HCT116 (cell line): Measurements from ENCODE around the gene ERC2.

Experiments used
- CBX3 ChIP-seq: IDR thresholded peaks from 2 replicates; pipeline ENCODE4 v1.6.1; 2012; ENCODE audit warnings: low read depth
- EZH2 ChIP-seq: fragments of 200-600 bp; sonication (generic); IDR thresholded peaks from 2 replicates; pipeline ENCODE4 v1.6.1; 2017; ENCODE audit warnings: antibody characterized with exemption, mixed run types
- JUND ChIP-seq: IDR thresholded peaks from 2 replicates; pipeline ENCODE4 v1.6.1; 2012
- POLR2A ChIP-seq: IDR thresholded peaks from 2 replicates; pipeline ENCODE4 v1.7.0; 2011; ENCODE audit warnings: borderline replicate concordance; ENCODE audit not compliant: insufficient read depth, insufficient read length; ENCODE audit errors: extremely low read depth
- POLR2AphosphoS5 ChIP-seq: IDR thresholded peaks from 2 replicates; pipeline ENCODE4 v1.6.1; 2011; ENCODE audit warnings: mild to moderate bottlenecking, low read depth, low read length, moderate library complexity
- SIN3A ChIP-seq: IDR thresholded peaks from 2 replicates; pipeline ENCODE4 v1.6.1; 2012; ENCODE audit warnings: low read depth
- YY1 ChIP-seq: IDR thresholded peaks from 2 replicates; pipeline ENCODE4 v1.6.1; 2011; ENCODE audit warnings: low read length, low read depth, moderate library complexity, mild to moderate bottlenecking; ENCODE audit not compliant: insufficient replicate concordance; ENCODE audit errors: extremely low read depth
- TF ChIP-seq, protein P1 (sequence below), 3 experiments: fragments of 200-600 bp in 1 of 3; sonication (generic) in 1 of 3; IDR thresholded peaks in 2 of 3; conservative IDR thresholded peaks in 1 of 3; 2 replicates each; pipeline ENCODE4 v1.5.1; 2012 to 2017; ENCODE audit warnings: low read depth in 2 of 3, low read length in 2 of 3, antibody characterized with exemption in 1 of 3, borderline replicate concordance in 1 of 3, control low read depth in 1 of 3, mild to moderate bottlenecking in 1 of 3, mixed read lengths in 1 of 3, mixed run types in 1 of 3, moderate library complexity in 1 of 3; ENCODE audit not compliant: insufficient read depth in 1 of 3
- TF ChIP-seq, protein P2 (sequence below): IDR thresholded peaks from 2 replicates; pipeline ENCODE4 v1.6.1; 2012
- TF ChIP-seq, protein P3 (sequence below): IDR thresholded peaks from 2 replicates; pipeline ENCODE4 v1.6.1; 2012

DNA sequence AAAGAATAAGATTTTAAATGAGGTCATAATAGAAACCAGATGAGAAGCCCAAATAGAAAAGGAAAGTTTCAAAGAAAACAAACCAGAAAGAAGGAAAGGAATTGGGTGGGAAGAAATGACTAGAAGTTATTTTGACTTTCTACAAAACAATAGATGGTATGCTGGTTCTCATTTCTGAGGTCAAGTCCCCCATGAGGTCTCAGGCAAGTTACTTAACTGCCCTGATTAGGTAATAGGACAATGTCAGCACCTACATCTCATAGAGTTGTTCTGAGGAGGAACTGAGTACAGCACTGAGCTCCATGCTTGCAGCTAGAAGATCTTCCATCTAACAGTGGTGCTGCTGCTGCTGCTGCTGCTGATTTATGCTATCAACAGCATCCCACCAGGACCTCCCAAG is 185.9 kb downstream of the ERC2 start:
- TF ChIP-seq, protein P1, sequence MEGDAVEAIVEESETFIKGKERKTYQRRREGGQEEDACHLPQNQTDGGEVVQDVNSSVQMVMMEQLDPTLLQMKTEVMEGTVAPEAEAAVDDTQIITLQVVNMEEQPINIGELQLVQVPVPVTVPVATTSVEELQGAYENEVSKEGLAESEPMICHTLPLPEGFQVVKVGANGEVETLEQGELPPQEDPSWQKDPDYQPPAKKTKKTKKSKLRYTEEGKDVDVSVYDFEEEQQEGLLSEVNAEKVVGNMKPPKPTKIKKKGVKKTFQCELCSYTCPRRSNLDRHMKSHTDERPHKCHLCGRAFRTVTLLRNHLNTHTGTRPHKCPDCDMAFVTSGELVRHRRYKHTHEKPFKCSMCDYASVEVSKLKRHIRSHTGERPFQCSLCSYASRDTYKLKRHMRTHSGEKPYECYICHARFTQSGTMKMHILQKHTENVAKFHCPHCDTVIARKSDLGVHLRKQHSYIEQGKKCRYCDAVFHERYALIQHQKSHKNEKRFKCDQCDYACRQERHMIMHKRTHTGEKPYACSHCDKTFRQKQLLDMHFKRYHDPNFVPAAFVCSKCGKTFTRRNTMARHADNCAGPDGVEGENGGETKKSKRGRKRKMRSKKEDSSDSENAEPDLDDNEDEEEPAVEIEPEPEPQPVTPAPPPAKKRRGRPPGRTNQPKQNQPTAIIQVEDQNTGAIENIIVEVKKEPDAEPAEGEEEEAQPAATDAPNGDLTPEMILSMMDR (IDR thresholded peaks at IDR 0.05 in 2 of 3, conservative IDR thresholded peaks at IDR 0.05 in 1 of 3; ENCODE audit: borderline replicate concordance in 1 of 3, insufficient read depth in 1 of 3, low read depth in 2 of 3, low read length in 2 of 3), result no peak
- TF ChIP-seq POLR2A (no peak), CBX3 (no peak), POLR2AphosphoS5 (no peak), SIN3A (no peak), EZH2 (no peak), JUND (no peak), YY1 (no peak)
- TF ChIP-seq, protein P2, sequence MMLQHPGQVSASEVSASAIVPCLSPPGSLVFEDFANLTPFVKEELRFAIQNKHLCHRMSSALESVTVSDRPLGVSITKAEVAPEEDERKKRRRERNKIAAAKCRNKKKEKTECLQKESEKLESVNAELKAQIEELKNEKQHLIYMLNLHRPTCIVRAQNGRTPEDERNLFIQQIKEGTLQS, result no peak
- TF ChIP-seq, protein P3, sequence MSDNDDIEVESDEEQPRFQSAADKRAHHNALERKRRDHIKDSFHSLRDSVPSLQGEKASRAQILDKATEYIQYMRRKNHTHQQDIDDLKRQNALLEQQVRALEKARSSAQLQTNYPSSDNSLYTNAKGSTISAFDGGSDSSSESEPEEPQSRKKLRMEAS, result no peak
